Neuronal stem cell (in vitro differentiated cells): ENCODE measurements around the gene SEPSECS.

Source experiments
- DNase-seq: peaks from one replicate; pipeline ENCODE4 v3.0.0-alpha.2; 2013; ENCODE audit warnings: low spot score
- H2AFZ ChIP-seq: one replicate; pipeline ENCODE4 v1.6.1; 2013; ENCODE audit warnings: mild to moderate bottlenecking, low read length, inconsistent platforms
- H2AK5ac ChIP-seq: 2 replicates; pipeline ENCODE4 v1.6.1; 2013; ENCODE audit warnings: low read depth, mild to moderate bottlenecking, inconsistent platforms, low read length, moderate library complexity, mixed read lengths
- H2BK120ac ChIP-seq: 2 replicates; pipeline ENCODE4 v1.6.1; 2013; ENCODE audit warnings: low read depth, mild to moderate bottlenecking, inconsistent platforms, low read length, moderate library complexity, mixed read lengths
- H2BK12ac ChIP-seq: one replicate; pipeline ENCODE4 v1.6.1; 2013; ENCODE audit warnings: low read length, inconsistent platforms
- H2BK15ac ChIP-seq: 2 replicates; pipeline ENCODE4 v1.6.1; 2013; ENCODE audit warnings: mild to moderate bottlenecking, low read length, inconsistent platforms, mixed read lengths
- H2BK5ac ChIP-seq: one replicate; pipeline ENCODE4 v1.6.1; 2013; ENCODE audit warnings: inconsistent platforms, mild to moderate bottlenecking, low read length, moderate library complexity
- H3K14ac ChIP-seq: one replicate; pipeline ENCODE4 v1.6.1; 2013; ENCODE audit warnings: low read length, inconsistent platforms
- H3K18ac ChIP-seq: 2 replicates; pipeline ENCODE4 v1.6.1; 2013; ENCODE audit warnings: low read length, inconsistent platforms
- H3K23ac ChIP-seq: 2 replicates; pipeline ENCODE4 v1.6.1; 2013; ENCODE audit warnings: low read depth, mild to moderate bottlenecking, mixed read lengths, low read length, inconsistent platforms; ENCODE audit not compliant: poor library complexity
- H3K27ac ChIP-seq: replicated peaks from 3 replicates; pipeline ENCODE4 v1.5.1; 2013; ENCODE audit warnings: low read length, inconsistent platforms
- H3K27me3 ChIP-seq, 3 experiments: 2 replicates each; pipeline ENCODE4 v1.6.1; 2013; ENCODE audit warnings: low read length in 3 of 3, mild to moderate bottlenecking in 2 of 3, inconsistent platforms in 1 of 3, low read depth in 1 of 3, mixed read lengths in 1 of 3, moderate library complexity in 1 of 3; ENCODE audit not compliant: control insufficient read depth in 3 of 3, insufficient read depth in 3 of 3
- H3K36me3 ChIP-seq, 2 donors: replicated peaks in 1 of 2; 2 replicates each; pipeline ENCODE4 v1.6.1; 2013; ENCODE audit warnings: low read length in 2 of 2; ENCODE audit not compliant: control insufficient read depth in 2 of 2, insufficient read depth in 2 of 2
- H3K4ac ChIP-seq: 2 replicates; pipeline ENCODE4 v1.6.1; 2013; ENCODE audit warnings: inconsistent platforms, mild to moderate bottlenecking, low read length, moderate library complexity
- H3K4me1 ChIP-seq, 2 donors: 1 replicate in 1 of 2; 2 replicates in 1 of 2; pipeline ENCODE4 v1.6.1; 2013; ENCODE audit warnings: low read length in 2 of 2, low read depth in 1 of 2; ENCODE audit not compliant: control insufficient read depth in 2 of 2, insufficient read depth in 1 of 2
- H3K4me2 ChIP-seq: one replicate; pipeline ENCODE4 v1.6.1; 2013; ENCODE audit warnings: mild to moderate bottlenecking, low read length, inconsistent platforms; ENCODE audit not compliant: insufficient read depth, poor library complexity, severe bottlenecking
- H3K4me3 ChIP-seq, 2 donors: 2 replicates each; pipeline ENCODE4 v1.5.1; 2013; ENCODE audit warnings: low read length in 2 of 2, mild to moderate bottlenecking in 2 of 2, inconsistent platforms in 1 of 2, moderate library complexity in 1 of 2
- H3K79me1 ChIP-seq: one replicate; pipeline ENCODE4 v1.6.1; 2013; ENCODE audit warnings: low read depth, mild to moderate bottlenecking, inconsistent platforms, low read length, moderate library complexity
- H3K9ac ChIP-seq: one replicate; pipeline ENCODE4 v1.6.1; 2013; ENCODE audit warnings: mild to moderate bottlenecking, low read depth, low read length, inconsistent platforms; ENCODE audit not compliant: poor library complexity
- H3K9me3 ChIP-seq, 2 donors: replicated peaks in 1 of 2; 2 replicates each; pipeline versions ENCODE3 to v1.6.1; 2013; ENCODE audit warnings: low read length in 2 of 2, mild to moderate bottlenecking in 2 of 2, inconsistent platforms in 1 of 2, low read depth in 1 of 2, mixed read lengths in 1 of 2, moderate library complexity in 1 of 2; ENCODE audit not compliant: control insufficient read depth in 2 of 2, insufficient read depth in 1 of 2
- H4K8ac ChIP-seq: one replicate; pipeline ENCODE4 v1.6.1; 2013; ENCODE audit warnings: low read depth, mild to moderate bottlenecking, inconsistent platforms, low read length, moderate library complexity
- H4K91ac ChIP-seq: one replicate; pipeline ENCODE4 v1.6.1; 2013; ENCODE audit warnings: low read length, low read depth, mild to moderate bottlenecking, inconsistent platforms; ENCODE audit not compliant: poor library complexity
- WGBS, 2 donors: extraction: QIAGEN DNeasy Blood & Tissue Kit; methylation state at CpG; one replicate each; pipeline ENCODE4 v1.1.7; 2013; ENCODE audit warnings: missing lambda C conversion rate in 2 of 2, mixed read lengths in 1 of 2; ENCODE audit not compliant: insufficient read length in 2 of 2, insufficient replicate concordance in 1 of 2; ENCODE audit errors: extremely low coverage in 2 of 2; 5-methylcytosine and 5-hydroxymethylcytosine counted together

Gene SEPSECS

DNA sequence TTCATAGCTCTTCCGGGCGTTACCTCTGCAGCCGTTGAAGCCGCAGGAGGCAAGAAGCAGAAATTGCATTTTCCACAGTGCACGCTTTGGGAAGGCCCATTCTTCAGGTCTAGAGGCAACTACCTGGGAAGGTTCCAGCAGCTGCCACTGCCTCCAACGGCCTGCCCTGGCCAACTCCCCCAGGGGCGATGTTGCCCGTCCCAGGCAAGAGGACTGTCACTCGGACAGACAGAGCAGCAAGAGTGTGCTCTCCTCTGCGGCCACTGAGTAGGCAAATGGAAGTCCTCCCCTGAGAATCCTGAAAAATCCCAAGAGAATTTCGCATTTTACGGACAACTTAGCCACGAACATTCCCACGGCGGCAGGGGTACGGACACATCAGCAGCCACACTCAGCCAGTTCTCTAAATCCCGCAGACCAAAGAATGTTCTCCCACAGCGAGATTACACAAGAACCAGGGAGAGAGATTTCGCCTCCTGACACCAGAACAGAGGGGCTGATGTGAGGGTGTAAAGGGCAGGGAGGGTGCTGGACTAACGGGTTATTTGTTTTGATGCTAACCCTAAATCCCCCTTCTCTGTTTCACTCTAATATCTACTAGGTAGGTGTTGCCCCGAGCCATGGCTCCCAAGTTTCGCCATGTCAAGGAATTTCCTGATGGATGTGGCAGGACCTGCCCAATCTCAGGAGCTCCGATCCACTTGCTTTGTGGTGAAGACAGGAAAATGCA lies 63.8 kb downstream of the SEPSECS start:
- H3K27ac ChIP-seq = no peak overlapping the region
- H2BK15ac ChIP-seq = no peak overlapping the region
- H3K36me3 ChIP-seq = no peaks in the 10 kb centered on the region
- H2BK12ac ChIP-seq = no peak overlapping the region
- H3K14ac ChIP-seq = no peak overlapping the region
- H3K4me3 ChIP-seq = no peak overlapping the region
- peaks cover 2 to 10% of the 10 kb centered on the region in 2 donors for H3K4me1 ChIP-seq
- H4K91ac ChIP-seq = no peak overlapping the region
- no peak overlapping the region for H3K4me2 ChIP-seq
- H2AK5ac ChIP-seq = no peak overlapping the region
- no peak overlapping the region for H2AFZ ChIP-seq
- no peaks in the 10 kb centered on the region for H3K79me1 ChIP-seq
- no peak overlapping the region for H4K8ac ChIP-seq
- H2BK5ac ChIP-seq = no peak overlapping the region
- no peak for DNase-seq
- no peak overlapping the region for H3K18ac ChIP-seq
- H3K9me3 ChIP-seq = peaks cover 5 to 9% of the 10 kb centered on the region in 2 donors
- H2BK120ac ChIP-seq = no peak overlapping the region
- no peak overlapping the region for H3K4ac ChIP-seq
- H3K9ac ChIP-seq = no peak overlapping the region
- H3K23ac ChIP-seq = no peak overlapping the region
- H3K27me3 ChIP-seq = no peaks in the 10 kb centered on the region
- no CpG with 5 or more reads among the region's 23 CpGs for WGBS, 2 donors

DNA sequence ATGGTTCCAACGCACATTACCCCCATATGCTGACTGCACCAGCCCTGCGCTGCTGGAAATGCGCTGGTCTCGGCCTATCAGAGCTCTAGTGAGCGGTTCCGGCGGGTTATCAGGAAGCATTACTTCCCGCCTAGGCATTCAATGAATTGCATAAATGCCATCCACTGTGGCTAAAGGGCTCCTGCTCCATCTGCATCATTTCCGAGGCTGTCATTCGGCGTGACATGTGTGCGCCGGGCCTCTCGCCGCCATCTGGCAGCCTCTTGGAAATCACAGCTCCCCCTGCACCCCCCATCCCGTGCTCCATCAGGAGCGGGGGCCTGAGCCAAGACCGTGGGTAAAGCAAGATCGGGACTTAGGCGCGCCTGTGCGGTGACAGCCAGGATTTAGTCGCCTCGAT lies 64.4 kb downstream of the SEPSECS start:
- H3K9ac ChIP-seq = no peak overlapping the region
- H3K4me2 ChIP-seq = no peak overlapping the region
- no peak overlapping the region for H2BK5ac ChIP-seq
- H3K4ac ChIP-seq = no peak overlapping the region
- peaks cover 2 to 10% of the 10 kb centered on the region in 2 donors for H3K4me1 ChIP-seq
- H2BK120ac ChIP-seq = no peak overlapping the region
- H3K14ac ChIP-seq = no peak overlapping the region
- H3K27me3 ChIP-seq = no peaks in the 10 kb centered on the region
- no peak overlapping the region for H2AK5ac ChIP-seq
- H3K36me3 ChIP-seq = no peaks in the 10 kb centered on the region
- no peak overlapping the region for H4K8ac ChIP-seq
- no peaks in the 10 kb centered on the region for H3K79me1 ChIP-seq
- no peak for DNase-seq
- H2AFZ ChIP-seq = no peak overlapping the region
- H4K91ac ChIP-seq = no peak overlapping the region
- WGBS, 2 donors = no CpG with 5 or more reads among the region's 24 CpGs
- no peak overlapping the region for H3K23ac ChIP-seq
- no peak overlapping the region for H2BK15ac ChIP-seq
- no peak overlapping the region for H3K4me3 ChIP-seq
- H3K27ac ChIP-seq = no peak overlapping the region
- H3K18ac ChIP-seq = peak overlapping the region; percentile 16
- no peak overlapping the region for H2BK12ac ChIP-seq
- peaks cover 5 to 9% of the 10 kb centered on the region in 2 donors for H3K9me3 ChIP-seq

DNA sequence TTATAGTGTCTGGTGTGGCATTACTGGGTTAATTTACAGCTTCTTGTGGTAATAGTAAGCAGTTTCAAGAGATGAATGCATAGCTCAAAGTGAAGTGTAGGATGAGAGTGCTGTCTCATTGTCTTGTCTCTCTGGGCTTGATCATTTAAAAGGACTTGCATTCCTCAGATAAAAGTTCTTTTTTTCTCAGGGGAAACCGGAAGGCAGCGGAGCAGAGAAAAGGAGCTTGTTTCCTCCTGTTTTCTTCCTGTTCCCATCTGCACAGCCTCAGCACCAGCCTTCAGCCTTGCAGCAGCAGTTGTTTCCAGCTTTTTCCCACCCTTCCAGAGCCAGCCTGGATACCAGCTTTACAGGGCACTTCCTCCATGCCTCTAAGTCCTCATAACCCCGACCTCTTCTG lies 68.1 kb downstream of the SEPSECS start:
- no CpG with 5 or more reads among the region's 3 CpGs for WGBS, 2 donors

DNA sequence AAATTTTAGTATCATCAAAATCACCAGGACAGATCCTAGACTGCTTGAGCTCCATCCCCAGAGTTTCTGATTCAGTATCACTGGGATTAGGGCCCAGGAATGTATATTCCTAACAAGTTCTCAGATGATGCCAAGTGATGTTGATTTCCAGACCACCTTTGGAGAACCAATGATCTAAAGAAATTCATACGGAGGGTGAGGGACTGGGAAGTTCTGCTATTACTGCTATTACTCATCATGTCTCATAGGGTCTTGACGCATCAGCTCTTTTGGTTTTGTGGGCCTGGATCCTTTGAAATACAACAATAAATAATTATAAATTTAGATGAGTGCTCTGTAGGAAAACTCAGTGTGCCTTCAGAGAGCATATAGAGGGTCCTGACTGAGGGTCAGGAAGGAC lies 69.7 kb downstream of the SEPSECS start:
- H3K4me3 ChIP-seq = no peak overlapping the region
- no peak overlapping the region for H3K23ac ChIP-seq
- H2AFZ ChIP-seq = no peak overlapping the region
- no peak overlapping the region for H3K4ac ChIP-seq
- no peaks in the 10 kb centered on the region for H3K36me3 ChIP-seq
- no peak overlapping the region for H3K9ac ChIP-seq
- no peak overlapping the region for H2BK5ac ChIP-seq
- H3K9me3 ChIP-seq = peaks cover 5 to 9% of the 10 kb centered on the region in 2 donors
- H3K4me1 ChIP-seq = peaks cover 7 to 12% of the 10 kb centered on the region in 2 donors
- H4K91ac ChIP-seq = no peak overlapping the region
- H3K79me1 ChIP-seq = no peaks in the 10 kb centered on the region
- no peak overlapping the region for H2BK15ac ChIP-seq
- no peak overlapping the region for H2BK12ac ChIP-seq
- H3K27ac ChIP-seq = no peak overlapping the region
- no peak overlapping the region for H2BK120ac ChIP-seq
- DNase-seq = no peak
- H4K8ac ChIP-seq = no peak overlapping the region
- H2AK5ac ChIP-seq = no peak overlapping the region
- H3K18ac ChIP-seq = no peak overlapping the region
- H3K14ac ChIP-seq = no peak overlapping the region
- peaks cover 0 to 2% (median 0%) of the 10 kb centered on the region in 3 experiments for H3K27me3 ChIP-seq
- H3K4me2 ChIP-seq = no peak overlapping the region
- WGBS, 2 donors = no CpG with 5 or more reads among the region's 2 CpGs

More for the DNA sequence above, 68.1 kb downstream of the SEPSECS start:
- peaks cover 0 to 2% (median 0%) of the 10 kb centered on the region in 3 experiments for H3K27me3 ChIP-seq
- no peak overlapping the region for H3K4me2 ChIP-seq
- DNase-seq = no peak
- H2BK5ac ChIP-seq = no peak overlapping the region
- H2BK120ac ChIP-seq = no peak overlapping the region
- no peak overlapping the region for H2AK5ac ChIP-seq
- H2BK12ac ChIP-seq = no peak overlapping the region
- no peak overlapping the region for H3K9ac ChIP-seq
- no peak overlapping the region for H2BK15ac ChIP-seq
- no peak overlapping the region for H3K23ac ChIP-seq
- no peak overlapping the region for H3K4me3 ChIP-seq
- H3K18ac ChIP-seq = no peak overlapping the region
- H3K4me1 ChIP-seq = peaks cover 7 to 14% of the 10 kb centered on the region in 2 donors
- peaks cover 5 to 9% of the 10 kb centered on the region in 2 donors for H3K9me3 ChIP-seq
- peak overlapping the region; percentile 81 for H2AFZ ChIP-seq
- H3K79me1 ChIP-seq = no peaks in the 10 kb centered on the region
- H3K14ac ChIP-seq = no peak overlapping the region
- no peak overlapping the region for H4K91ac ChIP-seq
- H4K8ac ChIP-seq = no peak overlapping the region
- no peak overlapping the region for H3K4ac ChIP-seq
- H3K27ac ChIP-seq = no peak overlapping the region
- no peaks in the 10 kb centered on the region for H3K36me3 ChIP-seq
